Measurements from ENCODE around the gene CENPC. TPM values are rescaled to one million over a fixed set of nuclear protein-coding genes. Genes with fewer than 3 reads are reported as not detected.

Gene CENPC
- total RNA-seq, 2 donors from 2014 or later = 22.9 to 32.3 TPM

DNA sequence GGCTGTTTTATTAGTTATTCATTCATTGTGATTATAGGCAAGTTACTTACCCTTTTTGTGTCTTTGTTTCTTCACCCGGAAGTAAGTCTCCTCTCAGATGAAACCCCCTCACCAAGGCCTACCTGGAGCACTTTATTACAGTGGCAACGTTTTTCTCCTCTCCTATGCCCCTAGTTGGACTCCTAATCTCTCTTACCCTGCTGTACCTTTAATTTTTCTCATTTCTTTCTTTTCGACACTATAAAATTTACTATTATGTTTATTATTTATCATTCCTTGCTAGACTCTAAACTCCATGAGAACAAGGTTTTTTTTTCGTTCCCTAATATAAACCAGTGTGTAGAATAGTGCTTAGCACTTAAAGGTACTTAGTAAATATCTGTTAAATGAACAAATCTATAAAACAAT, 30.8 kb upstream of the CENPC start:
- no peaks in the 10 kb centered on the region for H3K36me3 Mint-ChIP-seq (ENCODE audit: low read depth)
- H3K4me3 Mint-ChIP-seq = no peak overlapping the region
- Histone ChIP-seq H3K9ac (ENCODE audit: extremely low read depth, low read length, poor library complexity, severe bottlenecking) (no peak overlapping the region), H3K4me3 (ENCODE audit: low read length) (no peak overlapping the region), H3K36me3 (ENCODE audit: control insufficient read depth, insufficient read depth, low read length) (no peaks in the 10 kb centered on the region), H3K27ac (ENCODE audit: low read depth, low read length) (no peak overlapping the region), H3K27me3 (ENCODE audit: control insufficient read depth, insufficient read depth, low read length, poor library complexity, severe bottlenecking) (no peaks in the 10 kb centered on the region), H3K4me1 (ENCODE audit: control insufficient read depth, insufficient read depth, low read length) (no peaks in the 10 kb centered on the region), H3K9me3 (ENCODE audit: control insufficient read depth, low read length) (no peaks in the 10 kb centered on the region)
- no peak for DNase-seq
- 78 to 86% methylated on average over 2 of the region's 4 CpGs for WGBS, 2 experiments (ENCODE audit: insufficient coverage in 1 of 2, insufficient read length in 1 of 2)
- no peaks in the 10 kb centered on the region for H3K4me1 Mint-ChIP-seq
- H3K9me3 Mint-ChIP-seq = no peaks in the 10 kb centered on the region
- TF ChIP-seq, protein P1, sequence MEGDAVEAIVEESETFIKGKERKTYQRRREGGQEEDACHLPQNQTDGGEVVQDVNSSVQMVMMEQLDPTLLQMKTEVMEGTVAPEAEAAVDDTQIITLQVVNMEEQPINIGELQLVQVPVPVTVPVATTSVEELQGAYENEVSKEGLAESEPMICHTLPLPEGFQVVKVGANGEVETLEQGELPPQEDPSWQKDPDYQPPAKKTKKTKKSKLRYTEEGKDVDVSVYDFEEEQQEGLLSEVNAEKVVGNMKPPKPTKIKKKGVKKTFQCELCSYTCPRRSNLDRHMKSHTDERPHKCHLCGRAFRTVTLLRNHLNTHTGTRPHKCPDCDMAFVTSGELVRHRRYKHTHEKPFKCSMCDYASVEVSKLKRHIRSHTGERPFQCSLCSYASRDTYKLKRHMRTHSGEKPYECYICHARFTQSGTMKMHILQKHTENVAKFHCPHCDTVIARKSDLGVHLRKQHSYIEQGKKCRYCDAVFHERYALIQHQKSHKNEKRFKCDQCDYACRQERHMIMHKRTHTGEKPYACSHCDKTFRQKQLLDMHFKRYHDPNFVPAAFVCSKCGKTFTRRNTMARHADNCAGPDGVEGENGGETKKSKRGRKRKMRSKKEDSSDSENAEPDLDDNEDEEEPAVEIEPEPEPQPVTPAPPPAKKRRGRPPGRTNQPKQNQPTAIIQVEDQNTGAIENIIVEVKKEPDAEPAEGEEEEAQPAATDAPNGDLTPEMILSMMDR (conservative IDR thresholded peaks at IDR 0.05) = no peak
- H3K27me3 Mint-ChIP-seq (ENCODE audit: insufficient read depth) = no peaks in the 10 kb centered on the region
- H3K27ac Mint-ChIP-seq = peak overlapping the region; percentile 31

DNA sequence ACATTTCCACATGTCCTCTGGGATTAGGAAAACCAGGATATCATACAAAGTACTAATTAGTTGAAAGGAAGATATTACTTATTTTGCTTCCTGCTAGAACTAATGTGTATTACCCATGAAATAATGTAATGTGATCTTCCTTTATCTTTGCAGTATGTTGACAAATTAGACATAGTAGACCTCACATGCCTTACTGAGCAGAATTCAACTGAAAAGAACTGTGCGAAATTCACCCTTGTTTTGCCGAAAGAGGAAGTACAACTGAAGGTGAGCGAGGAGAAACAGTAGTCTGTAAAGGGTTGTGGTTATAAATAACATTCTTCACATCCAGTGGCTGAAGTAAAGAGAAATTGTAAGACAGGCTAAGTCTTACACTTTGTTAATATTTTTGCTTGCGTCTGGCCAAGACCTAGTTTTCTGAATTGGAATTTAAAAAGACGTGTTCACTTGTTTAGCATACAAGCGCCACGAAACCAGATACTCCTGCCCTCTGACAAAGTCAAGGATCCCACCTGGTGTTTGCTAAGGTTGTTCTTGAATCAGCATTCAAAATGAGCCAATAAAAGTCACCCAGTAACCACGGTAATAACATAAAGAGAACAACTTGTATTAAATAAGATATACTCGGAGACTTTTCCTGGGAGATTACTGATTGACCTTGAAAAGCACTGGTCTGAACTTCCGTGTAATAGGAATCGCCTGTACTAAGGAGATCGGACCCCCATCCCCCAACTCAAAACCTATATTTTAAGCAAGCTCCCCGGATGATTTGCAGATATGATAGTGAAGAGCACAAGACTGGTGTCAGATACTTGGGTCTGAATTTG, 30.1 kb upstream of the CENPC start:
- TF ChIP-seq, protein P1 (conservative IDR thresholded peaks at IDR 0.05) = no peak
- no peak overlapping the region for H3K27ac Mint-ChIP-seq
- H3K9me3 ChIP-seq (ENCODE audit: control insufficient read depth, low read length) = no peaks in the 10 kb centered on the region
- H3K4me1 ChIP-seq (ENCODE audit: control insufficient read depth, insufficient read depth, low read length) = no peaks in the 10 kb centered on the region
- no peak overlapping the region for H3K4me3 ChIP-seq (ENCODE audit: low read length)
- no peaks in the 10 kb centered on the region for H3K36me3 ChIP-seq (ENCODE audit: control insufficient read depth, insufficient read depth, low read length)
- no peak overlapping the region for H3K4me3 Mint-ChIP-seq
- H3K4me1 Mint-ChIP-seq = no peaks in the 10 kb centered on the region
- H3K27me3 ChIP-seq (ENCODE audit: control insufficient read depth, insufficient read depth, low read length, poor library complexity, severe bottlenecking) = no peaks in the 10 kb centered on the region
- 95 to 99% methylated on average over 8 to 13 of the region's 13 CpGs for WGBS, 2 experiments (ENCODE audit: insufficient coverage in 1 of 2, insufficient read length in 1 of 2)
- H3K27ac ChIP-seq (ENCODE audit: low read depth, low read length) = no peak overlapping the region
- no peaks in the 10 kb centered on the region for H3K27me3 Mint-ChIP-seq (ENCODE audit: insufficient read depth)
- H3K9me3 Mint-ChIP-seq = no peaks in the 10 kb centered on the region
- DNase-seq = no peak
- no peak overlapping the region for H3K9ac ChIP-seq (ENCODE audit: extremely low read depth, low read length, poor library complexity, severe bottlenecking)
- no peaks in the 10 kb centered on the region for H3K36me3 Mint-ChIP-seq (ENCODE audit: low read depth)

DNA sequence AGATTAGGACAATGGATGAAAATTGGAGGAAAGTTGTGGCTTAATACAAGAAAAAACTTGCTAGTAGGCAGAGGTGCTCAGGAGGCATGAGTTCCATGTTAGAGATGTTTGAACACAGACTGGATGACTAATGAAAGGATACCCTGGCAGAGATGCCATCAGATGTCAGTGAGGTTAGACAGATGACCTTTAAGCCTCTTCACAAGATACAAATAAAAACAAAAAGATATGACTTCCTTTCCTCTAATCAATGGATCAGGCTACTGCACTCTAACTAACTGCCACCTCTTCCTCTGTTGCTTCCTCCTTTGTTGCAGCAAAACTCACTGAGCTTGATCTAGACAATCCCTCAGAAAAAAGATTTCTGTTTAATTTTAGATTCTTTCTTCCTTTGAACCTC, 27.9 kb upstream of the CENPC start:
- no peaks in the 10 kb centered on the region for H3K36me3 ChIP-seq (ENCODE audit: control insufficient read depth, insufficient read depth, low read length)
- H3K27me3 ChIP-seq (ENCODE audit: control insufficient read depth, insufficient read depth, low read length, poor library complexity, severe bottlenecking) = no peaks in the 10 kb centered on the region
- DNase-seq = no peak
- H3K9ac ChIP-seq (ENCODE audit: extremely low read depth, low read length, poor library complexity, severe bottlenecking) = no peak overlapping the region
- Mint-ChIP-seq H3K36me3 (ENCODE audit: low read depth) (no peaks in the 10 kb centered on the region), H3K27me3 (ENCODE audit: insufficient read depth) (no peaks in the 10 kb centered on the region), H3K27ac (no peak overlapping the region), H3K4me3 (no peak overlapping the region), H3K4me1 (no peaks in the 10 kb centered on the region), H3K9me3 (no peaks in the 10 kb centered on the region)
- no peak overlapping the region for H3K27ac ChIP-seq (ENCODE audit: low read depth, low read length)
- no peak overlapping the region for H3K4me3 ChIP-seq (ENCODE audit: low read length)
- TF ChIP-seq, protein P1 (conservative IDR thresholded peaks at IDR 0.05) = no peak
- H3K9me3 ChIP-seq (ENCODE audit: control insufficient read depth, low read length) = no peaks in the 10 kb centered on the region
- no peaks in the 10 kb centered on the region for H3K4me1 ChIP-seq (ENCODE audit: control insufficient read depth, insufficient read depth, low read length)

Data from endodermal cell (in vitro differentiated cells).